Measurements from ENCODE around the gene MTMR12.

GRCh38 chr5:32315221-32316014 is 2.7 kb upstream of the MTMR12 start:
- TF ChIP-seq, protein P1, sequence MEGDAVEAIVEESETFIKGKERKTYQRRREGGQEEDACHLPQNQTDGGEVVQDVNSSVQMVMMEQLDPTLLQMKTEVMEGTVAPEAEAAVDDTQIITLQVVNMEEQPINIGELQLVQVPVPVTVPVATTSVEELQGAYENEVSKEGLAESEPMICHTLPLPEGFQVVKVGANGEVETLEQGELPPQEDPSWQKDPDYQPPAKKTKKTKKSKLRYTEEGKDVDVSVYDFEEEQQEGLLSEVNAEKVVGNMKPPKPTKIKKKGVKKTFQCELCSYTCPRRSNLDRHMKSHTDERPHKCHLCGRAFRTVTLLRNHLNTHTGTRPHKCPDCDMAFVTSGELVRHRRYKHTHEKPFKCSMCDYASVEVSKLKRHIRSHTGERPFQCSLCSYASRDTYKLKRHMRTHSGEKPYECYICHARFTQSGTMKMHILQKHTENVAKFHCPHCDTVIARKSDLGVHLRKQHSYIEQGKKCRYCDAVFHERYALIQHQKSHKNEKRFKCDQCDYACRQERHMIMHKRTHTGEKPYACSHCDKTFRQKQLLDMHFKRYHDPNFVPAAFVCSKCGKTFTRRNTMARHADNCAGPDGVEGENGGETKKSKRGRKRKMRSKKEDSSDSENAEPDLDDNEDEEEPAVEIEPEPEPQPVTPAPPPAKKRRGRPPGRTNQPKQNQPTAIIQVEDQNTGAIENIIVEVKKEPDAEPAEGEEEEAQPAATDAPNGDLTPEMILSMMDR (IDR thresholded peaks at IDR 0.05) = no peak
- no peak for TF ChIP-seq POLR2AphosphoS5 (IDR thresholded peaks at IDR 0.05)

Measured in prostate gland (tissue), 2 donors.